ENCODE data around the gene RTN4RL2. TPM values are rescaled to one million over a fixed set of nuclear protein-coding genes. Genes with fewer than 3 reads are reported as not detected.

RTN4RL2 gene
- total RNA-seq, 1 donor from 2014 or later, result not detected

- Histone ChIP-seq H3K4me3 (ENCODE audit: low read depth, low read length) (peak overlapping the region; percentile 28), H3K36me3 (ENCODE audit: control insufficient read depth, insufficient read depth, low read length) (no peaks in the 10 kb centered on the region), H3K27me3 (ENCODE audit: control insufficient read depth, insufficient read depth, low read length) (no peaks in the 10 kb centered on the region)
- DNase-seq (ENCODE audit: low read depth), result no peak
- FAIRE-seq, result peak; percentile 47
- no peak for TF ChIP-seq CTCF (IDR thresholded peaks at IDR 0.05; ENCODE audit: insufficient read depth, low read length, severe bottlenecking)
Observed at GRCh38 chr11:57499983-57500461, 39.7 kb downstream of the RTN4RL2 start.

- DNase-seq (ENCODE audit: low read depth) (no peak), FAIRE-seq (no peak)
- no peak for TF ChIP-seq CTCF (IDR thresholded peaks at IDR 0.05; ENCODE audit: insufficient read depth, low read length, severe bottlenecking)
- H3K36me3 ChIP-seq (ENCODE audit: control insufficient read depth, insufficient read depth, low read length), result no peaks in the 10 kb centered on the region
- no peak overlapping the region for H3K4me3 ChIP-seq (ENCODE audit: low read depth, low read length)
- H3K27me3 ChIP-seq (ENCODE audit: control insufficient read depth, insufficient read depth, low read length), result no peaks in the 10 kb centered on the region
Observed at GRCh38 chr11:57500515-57500914, 40.2 kb downstream of the RTN4RL2 start.

GRCh38 chr11:57500926-57501325, 40.6 kb downstream of the RTN4RL2 start:
- Histone ChIP-seq H3K36me3 (ENCODE audit: control insufficient read depth, insufficient read depth, low read length) (no peaks in the 10 kb centered on the region), H3K27me3 (ENCODE audit: control insufficient read depth, insufficient read depth, low read length) (no peaks in the 10 kb centered on the region), H3K4me3 (ENCODE audit: low read depth, low read length) (no peak overlapping the region)
- DNase-seq (ENCODE audit: low read depth) (no peak), FAIRE-seq (no peak)
- TF ChIP-seq CTCF (IDR thresholded peaks at IDR 0.05; ENCODE audit: insufficient read depth, low read length, severe bottlenecking), result no peak

GRCh38 chr11:57501953-57502352, 41.6 kb downstream of the RTN4RL2 start:
- DNase-seq (ENCODE audit: low read depth), result no peak
- no peak for FAIRE-seq
- H3K27me3 ChIP-seq (ENCODE audit: control insufficient read depth, insufficient read depth, low read length), result no peaks in the 10 kb centered on the region
- no peak overlapping the region for H3K4me3 ChIP-seq (ENCODE audit: low read depth, low read length)
- TF ChIP-seq CTCF (IDR thresholded peaks at IDR 0.05; ENCODE audit: insufficient read depth, low read length, severe bottlenecking), result no peak
- no peaks in the 10 kb centered on the region for H3K36me3 ChIP-seq (ENCODE audit: control insufficient read depth, insufficient read depth, low read length)

GRCh38 chr11:57502376-57502775, 42.0 kb downstream of the RTN4RL2 start:
- Histone ChIP-seq H3K36me3 (ENCODE audit: control insufficient read depth, insufficient read depth, low read length) (no peaks in the 10 kb centered on the region), H3K27me3 (ENCODE audit: control insufficient read depth, insufficient read depth, low read length) (no peaks in the 10 kb centered on the region), H3K4me3 (ENCODE audit: low read depth, low read length) (no peak overlapping the region)
- FAIRE-seq, result no peak
- no peak for TF ChIP-seq CTCF (IDR thresholded peaks at IDR 0.05; ENCODE audit: insufficient read depth, low read length, severe bottlenecking)
- no peak for DNase-seq (ENCODE audit: low read depth)

- Histone ChIP-seq H3K27me3 (ENCODE audit: control insufficient read depth, insufficient read depth, low read length) (no peaks in the 10 kb centered on the region), H3K4me3 (ENCODE audit: low read depth, low read length) (no peak overlapping the region), H3K36me3 (ENCODE audit: control insufficient read depth, insufficient read depth, low read length) (no peaks in the 10 kb centered on the region)
- FAIRE-seq (no peak), DNase-seq (ENCODE audit: low read depth) (no peak)
- TF ChIP-seq CTCF (IDR thresholded peaks at IDR 0.05; ENCODE audit: insufficient read depth, low read length, severe bottlenecking), result no peak
Observed at GRCh38 chr11:57502870-57503269, 42.5 kb downstream of the RTN4RL2 start.

Data from bronchial epithelial cell (primary cell).